HG02759 (cell line): ENCODE measurements around the gene AHNAK2.

ENCODE experiments used
- ATAC-seq: cut with Tn5 transposase; IDR thresholded peaks from one replicate; pipeline ENCODE4 v1.9.1; 2021; ENCODE audit warnings: mild to moderate bottlenecking, moderate library complexity; ENCODE audit not compliant: unreplicated experiment

Gene AHNAK2

GRCh38 chr14:104887623-104888488 is 90.3 kb downstream of the AHNAK2 start:
- no peak for ATAC-seq
